Erythroblast (primary cell): ENCODE results near the gene MOB3A.

Experiments
- GATA1 ChIP-seq: IDR thresholded peaks from 2 replicates; pipeline ENCODE4 v1.6.1; 2011; ENCODE audit warnings: low read depth, mild to moderate bottlenecking, control low read depth, low read length, moderate library complexity
- POLR2A ChIP-seq: IDR thresholded peaks from 2 replicates; pipeline ENCODE4 v1.6.1; 2011; ENCODE audit warnings: mild to moderate bottlenecking, low read length

DNA sequence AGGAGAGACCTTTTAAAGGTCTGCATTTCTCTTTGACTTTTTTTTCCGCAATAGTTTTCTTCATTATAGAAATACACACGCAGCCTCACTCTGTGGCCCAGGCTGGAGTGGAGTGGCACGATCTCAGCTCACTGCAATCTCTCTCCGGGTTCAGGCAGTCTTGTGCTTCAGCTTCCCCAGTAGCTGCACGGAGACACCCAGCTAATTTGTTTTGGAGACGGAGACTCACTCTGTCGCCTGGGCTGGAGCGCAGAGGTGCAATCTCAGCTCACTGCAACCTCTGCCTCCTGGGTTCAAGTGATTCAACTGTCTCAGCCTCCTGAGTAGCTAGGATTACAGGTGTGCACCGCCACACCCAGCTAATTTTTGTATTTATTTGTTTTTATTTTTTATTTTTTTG, 33.4 kb downstream of the MOB3A start:
- TF ChIP-seq POLR2A (no peak), GATA1 (no peak)
